NCI-H526 (cell line): ENCODE results near the gene ARCN1.
A peak's percentile ranks its signal among the peaks of the same experiment; 100 is the strongest.

Experiments
- DNase-seq, 2 experiments: peaks; one replicate each; lab custom pipeline; 2025; lab: John Stamatoyannopoulos, UW

The ARCN1 gene

DNA sequence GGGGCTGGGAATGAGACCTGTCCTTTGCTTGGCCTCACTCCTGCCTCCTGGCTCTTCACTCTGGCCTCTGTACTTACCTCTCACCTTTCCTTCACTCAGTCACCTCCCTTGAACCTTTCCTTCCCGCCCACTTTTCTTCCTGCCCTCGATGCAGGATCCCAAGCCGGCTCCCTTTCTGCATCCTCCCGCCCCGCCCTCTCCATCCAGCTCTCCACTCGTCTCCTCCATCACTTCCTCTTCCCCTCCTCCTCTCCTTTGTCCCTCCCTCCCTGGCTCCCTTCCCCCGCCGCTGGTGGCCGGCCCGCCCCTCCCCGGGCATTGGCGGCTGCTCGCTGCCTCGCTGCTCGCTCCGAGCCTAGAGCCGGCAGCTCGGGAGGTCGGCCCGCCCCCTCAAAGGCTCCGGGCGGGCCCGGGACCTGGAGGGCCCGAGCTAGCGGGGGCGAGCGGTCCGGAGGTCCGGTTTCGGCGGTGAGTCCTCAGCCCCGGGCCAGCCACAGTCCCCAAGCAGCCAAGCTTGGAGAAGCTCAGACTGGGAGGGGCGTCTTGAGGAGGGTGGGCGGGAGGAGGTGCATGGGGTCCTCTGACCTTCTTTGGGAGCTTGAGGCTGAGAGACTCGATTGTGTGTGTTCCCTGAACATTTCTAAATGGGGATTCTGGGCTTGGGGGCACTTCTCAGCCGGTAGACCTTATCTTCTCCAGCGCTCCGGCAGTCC lies 49.0 kb downstream of the ARCN1 start:
- peak; percentile 93 to 98 for DNase-seq

DNA sequence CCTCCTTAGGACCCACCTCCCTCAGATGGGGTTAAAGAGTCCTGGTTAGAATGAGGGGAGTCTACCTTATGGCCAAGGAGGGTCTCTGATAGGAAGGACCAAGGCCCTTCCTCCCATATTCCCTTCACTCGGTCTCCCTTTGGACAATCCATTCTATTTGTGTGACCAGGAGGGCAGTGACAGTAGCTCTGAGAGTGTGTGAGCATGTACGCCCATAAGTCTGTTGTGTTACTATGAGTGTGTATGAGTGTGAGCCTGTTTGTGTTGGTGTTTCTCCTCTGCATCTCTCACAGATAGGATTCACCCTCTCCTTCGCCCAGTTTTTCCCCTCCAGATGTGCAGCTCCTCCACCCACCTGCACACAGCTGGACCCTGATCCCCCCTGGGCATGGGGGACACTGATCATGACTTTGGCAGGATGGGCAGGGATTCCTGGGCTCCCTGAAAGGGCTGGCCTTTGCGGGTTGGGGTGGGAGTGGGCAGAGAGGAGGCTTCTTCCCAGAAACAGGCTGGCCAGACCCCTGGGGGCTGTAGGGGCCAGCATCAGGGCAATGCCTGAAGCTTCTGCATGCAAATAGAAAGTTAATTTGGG lies 49.7 kb downstream of the ARCN1 start:
- DNase-seq: peak in 1 of 2 experiments; percentile 74

DNA sequence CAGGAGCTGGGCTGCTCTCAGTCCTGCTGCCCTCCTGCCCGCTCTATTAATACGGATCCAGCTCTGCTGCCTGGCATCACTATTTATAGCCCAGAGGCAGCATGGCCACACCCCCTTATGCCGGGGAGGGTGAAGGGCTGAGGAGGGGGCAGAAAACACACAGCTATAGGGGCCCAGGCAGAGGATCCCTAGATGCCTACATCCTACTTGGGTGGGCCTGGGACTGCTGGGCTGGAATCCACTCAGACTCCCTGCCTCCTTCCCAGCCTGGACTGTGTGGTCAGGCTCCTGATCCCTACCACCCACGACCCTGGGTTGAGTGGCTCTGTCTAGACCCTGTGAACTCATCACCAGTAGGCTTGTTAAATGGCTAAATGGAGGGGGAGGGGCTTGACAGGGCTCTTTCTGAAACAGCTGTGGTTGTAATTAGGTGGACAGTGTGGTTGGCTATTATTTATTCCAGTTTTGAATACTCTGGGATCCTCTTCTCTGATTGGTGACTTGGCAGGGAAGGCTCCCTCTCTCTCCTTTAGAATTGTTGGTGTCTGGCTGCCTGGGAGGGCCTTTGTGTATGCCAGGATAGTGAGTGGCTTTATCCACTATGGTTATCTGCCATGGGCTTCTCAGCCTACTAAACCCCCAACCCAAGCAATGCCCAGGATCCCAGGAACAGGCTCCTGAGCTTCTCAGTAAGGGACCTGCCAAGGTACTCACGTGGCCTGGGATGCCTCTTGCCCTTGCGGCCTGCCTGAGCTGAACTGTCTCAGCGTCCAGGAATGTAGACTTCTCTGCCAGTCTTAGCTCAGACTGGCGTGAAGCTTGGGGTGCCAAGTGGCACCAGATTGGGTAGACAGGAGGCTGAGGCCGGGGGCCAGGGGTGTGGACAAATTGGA lies 50.4 kb downstream of the ARCN1 start:
- peak; percentile 99 for DNase-seq

DNA sequence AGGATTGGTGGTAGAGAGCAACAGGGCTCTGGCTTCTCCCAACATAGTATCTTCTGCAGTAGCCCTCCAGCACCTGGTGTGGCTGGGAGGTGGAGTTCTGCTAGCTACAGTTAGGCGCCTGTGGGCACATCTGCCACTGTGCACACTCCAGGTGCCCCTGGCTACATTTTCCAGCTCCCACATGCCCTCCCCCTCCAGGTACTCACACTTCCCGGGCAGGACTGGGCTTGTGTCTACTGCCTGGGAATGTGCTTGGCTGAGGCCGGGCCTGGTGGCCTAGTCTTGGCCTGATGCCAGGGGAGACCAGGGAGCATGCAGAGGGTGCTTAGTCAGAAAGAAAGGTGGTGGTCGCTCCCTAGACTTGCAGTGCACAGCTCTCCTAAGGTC lies 51.1 kb downstream of the ARCN1 start:
- peak; percentile 99 to 100 for DNase-seq

DNA sequence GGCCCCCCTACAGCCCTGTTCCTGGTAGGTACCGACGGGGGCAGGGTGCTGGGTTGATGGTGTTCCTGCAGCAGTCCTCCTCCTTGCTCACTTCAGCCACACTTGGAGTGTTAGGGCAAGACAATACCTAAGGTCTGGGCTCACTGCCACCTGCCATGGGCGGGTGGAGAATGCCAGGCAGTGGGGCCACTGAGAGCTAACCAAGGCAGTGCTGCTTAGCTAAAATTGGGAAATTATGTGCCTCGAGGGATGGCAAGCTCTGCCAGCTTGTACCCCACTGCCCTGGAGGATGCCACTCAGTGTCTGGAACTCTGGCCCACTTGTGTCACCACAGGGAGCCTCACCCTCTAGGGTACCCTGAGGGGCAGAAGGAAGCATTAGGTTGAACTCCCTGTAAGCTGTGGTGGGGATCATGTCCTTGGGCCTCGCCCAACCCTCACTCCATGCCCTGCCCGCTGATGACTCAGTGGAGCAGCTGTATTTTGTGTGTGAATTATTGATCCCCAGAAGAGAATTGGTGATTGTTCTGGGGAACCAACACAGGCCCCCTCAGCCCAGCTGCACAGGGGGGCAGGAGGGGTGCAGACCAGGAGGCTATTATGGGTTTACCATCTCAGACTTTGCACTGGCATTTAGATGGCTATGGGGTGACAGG lies 53.0 kb downstream of the ARCN1 start:
- DNase-seq: no peak

DNA sequence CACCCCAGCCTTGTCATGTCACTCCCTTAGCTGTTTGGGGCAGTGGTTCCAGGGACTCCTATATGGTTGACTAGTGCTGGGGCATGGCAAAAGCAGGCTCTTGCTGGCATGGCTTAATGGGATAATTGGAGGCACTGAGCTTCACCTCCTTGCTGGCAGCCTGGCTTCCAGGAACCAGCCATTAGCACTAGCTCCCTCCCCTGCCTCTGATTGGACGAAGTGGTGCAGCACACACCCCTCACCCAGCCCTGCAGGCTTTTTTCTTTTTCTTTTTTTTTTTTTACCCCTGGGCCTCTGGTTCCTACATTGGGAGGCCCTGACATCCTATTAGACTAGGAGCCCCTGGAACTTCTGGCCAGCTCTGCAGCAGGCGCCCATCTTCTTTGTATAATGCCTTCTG lies 53.8 kb downstream of the ARCN1 start:
- DNase-seq: peak in 1 of 2 experiments; percentile 43

DNA sequence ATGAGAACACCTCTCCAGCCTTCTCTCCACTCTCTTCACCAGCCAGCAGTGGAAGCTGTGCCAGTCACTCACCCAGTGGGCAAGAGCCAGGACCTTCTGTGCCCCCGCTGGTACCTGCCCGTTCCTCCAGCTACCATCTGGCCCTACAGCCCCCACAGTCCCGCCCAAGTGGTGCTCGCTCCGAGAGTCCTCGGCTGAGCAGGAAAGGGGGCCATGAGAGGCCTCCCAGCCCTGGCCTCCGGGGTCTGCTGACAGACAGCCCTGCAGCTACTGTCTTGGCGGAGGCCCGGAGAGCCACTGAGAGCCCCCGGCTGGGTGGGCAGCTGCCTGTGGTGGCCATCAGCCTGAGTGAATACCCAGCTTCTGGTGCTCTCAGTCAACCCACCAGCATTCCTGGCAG lies 55.4 kb downstream of the ARCN1 start:
- DNase-seq: no peak

DNA sequence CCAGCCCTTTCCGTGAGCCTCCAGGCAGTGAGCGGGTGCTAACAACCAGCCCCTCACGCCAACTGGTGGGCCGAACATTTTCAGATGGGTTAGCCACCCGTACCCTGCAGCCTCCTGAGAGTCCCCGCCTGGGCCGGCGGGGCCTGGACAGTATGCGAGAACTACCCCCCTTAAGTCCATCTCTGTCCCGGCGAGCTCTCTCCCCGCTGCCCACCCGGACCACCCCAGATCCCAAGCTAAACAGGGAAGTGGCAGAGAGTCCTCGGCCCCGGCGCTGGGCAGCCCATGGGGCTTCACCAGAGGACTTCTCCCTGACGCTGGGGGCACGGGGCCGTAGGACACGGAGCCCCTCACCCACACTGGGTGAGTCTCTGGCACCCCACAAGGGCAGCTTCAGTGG lies 55.8 kb downstream of the ARCN1 start:
- DNase-seq: no peak

DNA sequence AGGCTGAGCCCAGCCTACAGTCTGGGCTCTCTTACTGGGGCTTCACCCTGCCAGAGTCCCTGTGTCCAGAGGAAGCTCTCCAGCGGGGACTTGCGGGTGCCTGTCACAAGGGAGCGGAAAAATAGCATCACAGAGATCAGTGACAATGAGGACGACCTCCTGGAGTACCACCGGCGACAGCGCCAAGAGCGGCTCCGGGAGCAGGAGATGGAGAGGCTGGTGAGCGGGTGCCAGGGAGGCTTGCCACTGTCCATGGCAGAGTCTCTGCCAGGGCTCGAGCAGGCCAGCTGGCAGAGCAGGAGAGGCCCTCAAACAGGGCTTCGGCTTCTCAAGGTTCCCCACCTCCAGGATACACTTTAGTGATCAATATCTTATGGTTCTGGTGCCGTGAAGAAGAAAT lies 56.2 kb downstream of the ARCN1 start:
- DNase-seq: no peak

DNA sequence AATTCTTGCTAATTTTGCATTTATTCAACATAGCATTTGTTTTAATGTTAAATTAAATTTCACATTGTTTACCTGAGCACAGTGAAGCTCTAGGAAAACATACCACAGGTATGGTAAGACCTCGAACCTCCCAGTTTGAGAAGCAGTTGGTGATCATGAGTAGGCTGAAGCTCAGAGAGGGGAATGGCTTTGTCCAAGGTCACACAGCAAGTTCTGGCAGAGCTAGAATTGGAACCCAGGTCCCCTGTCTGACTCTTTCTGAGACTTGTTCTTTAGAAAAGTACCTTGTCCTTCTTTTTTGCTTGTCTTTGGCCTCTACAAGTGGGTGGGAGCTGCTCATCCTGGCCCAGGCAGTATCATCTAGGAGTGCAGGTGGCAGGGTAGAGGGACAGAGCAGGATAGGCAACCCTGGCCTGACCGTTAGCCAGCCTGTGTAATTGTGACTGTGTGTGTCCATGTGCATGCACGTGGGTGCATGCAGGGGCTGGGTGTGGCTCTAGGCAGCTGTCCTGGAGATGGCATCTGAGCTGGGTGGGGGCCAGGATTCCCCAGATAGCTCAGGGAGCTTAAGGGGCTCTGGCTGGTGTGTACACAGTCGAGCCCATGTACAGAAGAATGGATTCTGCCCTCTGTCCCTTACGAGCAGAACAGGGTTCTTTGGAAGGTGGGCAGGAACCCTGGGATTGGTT lies 56.8 kb downstream of the ARCN1 start:
- DNase-seq: no peak

DNA sequence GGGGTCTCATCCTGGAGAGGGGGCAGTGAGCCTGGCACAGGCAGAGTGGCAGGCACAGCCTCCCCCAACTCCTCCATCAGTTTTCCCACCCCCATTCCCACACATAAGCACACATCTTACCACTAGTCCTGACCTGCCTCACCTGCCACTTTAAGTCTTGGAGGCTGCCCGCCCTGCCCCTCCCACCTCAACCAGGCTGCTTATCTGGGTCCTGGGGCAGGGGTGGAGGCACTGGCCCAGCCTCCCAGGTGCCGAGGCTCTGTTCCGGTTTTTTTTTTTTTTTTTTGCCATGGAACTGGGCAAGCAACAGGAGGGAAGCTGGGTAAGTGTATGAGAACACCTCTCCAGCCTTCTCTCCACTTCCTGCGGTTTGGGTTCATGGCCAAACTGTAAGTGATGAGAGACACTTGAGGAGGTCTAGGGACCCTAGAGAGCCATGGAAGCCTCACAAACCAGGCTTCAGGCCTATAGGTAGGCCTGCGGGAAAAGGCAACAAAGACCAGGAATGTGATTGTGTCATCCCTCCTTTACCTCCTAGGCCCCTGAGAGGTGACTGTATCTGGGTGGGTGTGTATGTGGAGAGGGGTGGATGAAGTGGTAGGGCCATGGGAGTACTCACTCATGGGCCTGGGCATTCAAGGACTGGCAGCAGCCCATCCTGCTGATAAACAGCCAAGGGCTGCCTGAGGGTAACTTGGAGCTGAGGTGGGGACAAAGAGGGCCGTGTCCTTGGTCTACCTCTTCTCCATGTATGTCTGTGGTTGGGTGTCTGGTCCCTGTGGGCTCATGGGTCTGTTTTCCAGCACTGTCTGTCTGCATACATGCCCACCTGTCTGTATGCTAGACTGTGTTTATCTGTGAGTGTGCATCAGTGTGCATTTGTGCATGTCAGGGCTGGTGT lies 57.8 kb downstream of the ARCN1 start:
- DNase-seq: no peak

DNA sequence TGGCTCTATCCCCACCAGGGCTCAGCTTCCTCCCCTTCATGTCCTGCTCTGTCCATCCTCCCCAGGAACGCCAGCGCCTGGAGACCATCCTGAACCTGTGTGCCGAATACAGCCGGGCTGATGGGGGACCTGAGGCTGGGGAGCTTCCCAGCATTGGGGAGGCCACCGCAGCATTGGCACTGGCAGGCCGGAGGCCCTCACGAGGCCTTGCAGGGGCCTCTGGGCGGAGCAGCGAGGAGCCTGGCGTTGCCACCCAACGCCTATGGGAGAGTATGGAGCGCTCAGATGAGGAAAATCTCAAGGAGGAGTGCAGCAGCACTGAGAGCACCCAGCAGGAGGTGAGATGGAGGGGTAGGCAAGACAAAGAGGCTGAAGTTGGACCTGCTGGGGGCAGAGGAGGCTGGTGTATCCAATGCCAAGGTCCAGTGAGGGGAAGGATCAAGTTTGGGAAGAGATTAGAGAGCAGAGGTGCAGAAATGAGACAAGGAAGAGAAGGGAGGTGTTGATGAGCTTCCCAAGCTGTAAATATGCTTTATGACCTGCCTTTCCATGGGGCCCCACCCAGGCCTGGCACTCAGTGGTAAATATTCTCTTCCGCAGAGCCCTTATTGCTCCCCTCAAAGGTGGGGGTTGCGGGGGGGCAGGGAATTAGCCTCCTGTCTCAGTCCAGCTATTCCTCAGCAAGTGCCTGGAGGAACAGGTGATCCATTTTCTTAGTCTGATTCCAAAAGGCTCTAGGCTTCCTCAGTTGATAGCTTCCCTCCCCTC lies 59.1 kb downstream of the ARCN1 start:
- DNase-seq: no peak

DNA sequence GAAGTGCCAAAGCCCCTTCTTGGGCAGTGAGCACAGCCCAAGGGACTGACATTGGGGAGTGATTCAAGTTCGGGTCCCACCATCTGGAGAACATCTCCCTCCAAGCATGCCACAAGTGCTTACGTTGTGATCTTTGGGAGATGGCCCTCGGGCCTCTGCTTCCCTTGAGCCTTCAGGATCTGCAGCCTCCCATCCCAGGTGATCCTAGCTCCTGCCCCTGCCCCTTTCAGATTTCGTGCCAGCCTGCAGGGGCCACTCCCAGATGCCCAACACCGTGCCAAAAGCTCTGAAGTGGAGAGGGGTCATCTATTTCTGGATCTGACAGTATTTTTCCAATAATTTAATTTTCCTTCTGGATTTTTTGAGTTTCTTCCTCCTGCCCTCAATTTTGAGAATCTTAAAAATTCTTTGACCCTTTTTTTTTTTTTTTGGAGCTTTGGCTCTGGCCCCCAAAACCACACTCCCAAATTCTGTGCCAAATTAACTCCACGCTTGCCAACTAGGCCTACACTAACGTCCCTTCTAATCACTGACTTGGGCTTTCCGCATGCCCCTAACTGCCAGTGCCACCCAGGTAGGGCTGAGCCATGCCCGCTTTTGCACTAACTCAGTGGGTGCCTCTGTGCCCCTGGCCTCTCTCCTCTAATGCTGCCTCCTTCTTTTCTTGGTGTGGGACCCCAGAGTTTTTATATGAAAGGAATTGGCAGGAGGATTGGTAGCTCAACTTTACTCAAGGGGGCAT lies 60.5 kb downstream of the ARCN1 start:
- no peak for DNase-seq

DNA sequence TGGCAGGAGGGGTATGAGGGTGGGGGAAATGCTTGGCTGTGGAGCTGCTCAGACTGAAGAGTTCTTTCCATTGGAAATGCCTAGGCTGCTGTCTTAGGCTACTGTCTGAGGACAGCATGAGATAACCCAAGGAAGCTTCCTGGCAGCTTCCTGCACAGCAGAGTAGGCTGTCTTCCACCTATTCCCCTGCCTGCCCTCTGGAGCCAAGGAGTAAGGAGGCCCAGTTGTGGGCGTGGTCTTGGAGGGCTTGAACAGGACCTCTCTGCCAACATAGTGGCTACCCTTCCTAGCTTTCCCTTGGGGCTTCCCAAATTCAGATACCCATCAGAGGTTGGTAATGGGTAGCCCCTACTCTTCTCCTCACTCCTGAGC lies 61.1 kb downstream of the ARCN1 start:
- no peak for DNase-seq

DNA sequence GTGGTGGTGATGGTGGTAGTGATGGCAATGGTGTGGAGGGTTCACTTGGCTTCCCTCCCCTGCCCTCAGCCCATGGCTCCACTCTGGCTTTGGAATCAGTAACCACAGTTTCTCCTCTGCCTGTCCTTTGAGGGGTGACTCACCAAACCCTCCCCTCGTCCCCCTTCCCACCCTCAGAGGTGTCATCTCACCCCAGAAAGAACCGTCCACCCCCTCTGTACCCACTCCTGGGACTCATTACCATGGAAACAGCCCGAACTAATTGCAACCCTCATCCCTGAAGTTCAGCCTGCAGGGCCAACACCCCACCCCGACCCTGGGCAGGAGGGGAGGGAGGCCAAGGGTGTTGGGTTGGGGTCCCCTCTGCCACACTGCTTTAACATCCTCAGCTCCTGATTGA lies 61.8 kb downstream of the ARCN1 start:
- no peak for DNase-seq

DNA sequence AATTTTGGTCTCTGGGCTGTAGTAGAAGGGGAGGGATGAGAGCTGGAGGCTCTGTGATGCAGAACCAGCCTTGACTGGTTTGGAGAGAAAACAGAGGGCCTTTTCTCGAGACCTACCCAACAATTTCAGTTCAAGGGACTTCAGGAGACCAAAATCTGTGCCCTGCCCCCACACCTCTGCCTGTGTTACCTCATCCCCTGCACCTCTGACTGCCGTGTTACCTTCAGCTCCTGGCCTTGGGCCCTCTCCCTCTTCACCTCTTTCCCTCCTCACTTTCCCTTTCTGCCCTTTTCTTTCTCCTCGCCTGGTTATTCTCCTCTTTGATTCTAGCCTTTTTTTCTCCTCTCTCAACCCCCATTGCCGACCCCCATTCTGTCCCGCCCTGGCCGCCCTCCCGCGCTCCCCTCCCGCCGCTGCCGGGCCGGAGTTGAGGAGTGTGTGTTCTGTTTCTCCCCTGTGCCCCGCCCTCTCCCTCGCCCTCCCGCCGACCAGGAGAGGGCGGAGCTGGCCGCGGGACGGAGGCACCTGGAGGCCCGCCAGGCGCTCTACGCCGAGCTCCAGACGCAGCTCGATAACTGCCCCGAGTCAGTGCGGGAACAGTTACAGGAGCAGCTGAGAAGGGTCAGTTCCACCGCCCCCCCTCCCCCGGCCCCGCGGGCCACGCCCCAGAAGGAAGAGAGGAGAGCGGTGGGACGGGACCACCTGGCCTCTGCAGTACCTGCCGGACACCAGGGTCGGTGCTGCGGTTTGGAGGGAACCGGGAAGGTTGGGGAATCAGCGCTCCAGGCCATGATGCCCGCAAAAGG lies 62.4 kb downstream of the ARCN1 start:
- DNase-seq: peak; percentile 91 to 99

DNA sequence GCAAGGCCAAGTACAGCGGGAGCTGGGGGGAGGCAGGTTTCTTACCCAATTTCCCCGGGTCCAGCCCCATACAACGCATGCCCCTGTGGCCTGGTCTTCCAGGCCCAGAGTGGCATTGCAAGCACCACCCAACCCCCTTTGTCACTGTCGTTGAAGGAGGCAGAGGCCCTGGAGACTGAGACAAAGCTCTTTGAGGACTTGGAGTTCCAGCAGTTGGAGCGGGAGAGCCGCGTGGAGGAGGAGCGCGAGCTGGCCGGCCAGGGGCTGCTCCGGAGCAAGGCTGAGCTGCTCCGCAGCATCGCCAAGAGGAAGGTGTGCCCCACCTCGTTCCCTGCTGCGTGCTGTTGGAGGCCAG lies 63.0 kb downstream of the ARCN1 start:
- peak; percentile 79 to 91 for DNase-seq

DNA sequence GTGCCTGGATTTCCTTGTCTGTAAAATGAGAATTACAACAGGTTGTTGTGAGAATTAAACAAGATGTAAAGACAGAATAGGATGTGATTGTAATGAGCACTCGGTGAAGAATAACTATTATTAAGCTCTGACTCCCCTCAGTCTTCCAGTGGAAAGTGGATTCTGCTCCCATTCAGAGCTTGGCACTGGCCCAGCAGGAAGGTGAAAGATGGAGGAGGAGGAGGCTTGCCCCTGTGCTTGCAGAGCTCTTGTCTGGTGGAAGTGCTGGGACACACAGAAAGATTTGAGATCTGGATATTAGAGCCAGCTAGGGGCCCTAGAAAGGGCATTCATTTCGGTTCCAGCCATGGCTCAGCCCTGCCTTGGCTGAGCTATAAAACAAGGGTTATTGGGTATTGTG lies 63.4 kb downstream of the ARCN1 start:
- no peak for DNase-seq
